ENCODE results near the gene TMF1. TPM values are rescaled to one million over a fixed set of nuclear protein-coding genes. Genes with fewer than 3 reads are reported as not detected.

TMF1 gene
- total RNA-seq, 2 donors from 2014 or later, result 34.7 to 49.2 TPM

Other genes starting within 250 kb of the TMF1 start
- gene TAFA4, start 119.8 kb downstream of the TMF1 start, total RNA-seq, result not detected
- gene EOGT, start 38.6 kb downstream of the TMF1 start, total RNA-seq, result 100 to 1,000 TPM; 148 to 183 TPM
- 10 to 100 TPM; 36.1 to 69.4 TPM for gene UBA3, start 28.0 kb upstream of the TMF1 start, total RNA-seq
- 100 to 1,000 TPM; 195 to 269 TPM for gene ARL6IP5, start 32.6 kb upstream of the TMF1 start, total RNA-seq
- not detected for gene LMOD3, start 70.3 kb upstream of the TMF1 start, total RNA-seq